GM18520 (cell line): ENCODE measurements around the gene AIG1.
A peak's percentile ranks its signal among the peaks of the same experiment; 100 is the strongest.
"Not testable (repeated sequence)": the region's sequence is repeated elsewhere in the genome, so short reads cannot be mapped to it uniquely, and the experiment has no call there.

Experiments used
- ATAC-seq: cut with Tn5 transposase; IDR thresholded peaks from one replicate; pipeline ENCODE4 v1.9.1; 2021; ENCODE audit not compliant: unreplicated experiment

The AIG1 gene

DNA sequence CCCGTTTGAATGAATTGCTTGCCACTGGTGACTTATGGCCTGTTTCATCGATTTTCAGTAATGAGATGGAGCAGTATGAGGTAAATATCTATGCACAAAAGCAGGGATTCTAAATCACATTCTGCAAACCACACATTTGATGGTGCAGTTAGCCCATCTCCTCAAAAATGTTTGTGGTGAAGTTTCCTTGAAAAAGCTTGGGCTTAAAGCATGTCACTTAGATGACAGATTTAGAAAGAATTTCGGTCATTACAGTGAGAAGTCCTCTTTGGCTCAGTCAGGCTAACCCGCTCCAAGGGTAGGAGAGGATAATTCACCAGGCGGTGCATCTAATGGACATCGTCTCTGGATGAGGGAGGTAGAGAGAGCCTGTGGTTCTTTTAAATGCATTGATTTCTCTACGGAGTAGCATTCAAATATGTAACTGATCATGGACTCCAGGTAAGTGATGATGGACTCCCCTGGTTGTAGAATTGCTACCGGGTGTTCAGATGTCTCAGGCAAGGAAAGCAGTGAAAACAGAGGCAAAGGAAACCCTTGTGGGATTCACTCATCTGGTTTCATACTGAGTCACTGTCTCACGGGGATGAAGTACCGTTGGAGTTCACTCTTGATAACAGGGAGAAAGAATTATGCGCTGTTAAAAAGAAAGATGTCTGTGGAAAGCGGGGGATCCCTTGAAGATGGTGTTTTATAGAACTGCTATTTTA, 65.3 kb downstream of the AIG1 start:
- no peak for ATAC-seq

GRCh38 chr6:143126574-143126941, 65.9 kb downstream of the AIG1 start:
- ATAC-seq, result peak; percentile 68

GRCh38 chr6:143127941-143128680, 67.4 kb downstream of the AIG1 start:
- ATAC-seq, result no peak

- ATAC-seq, result no peak
Observed at GRCh38 chr6:143128681-143129015, 68.0 kb downstream of the AIG1 start.

GRCh38 chr6:143130928-143131327, 70.2 kb downstream of the AIG1 start:
- ATAC-seq, result no peak

- no peak for ATAC-seq
Observed at GRCh38 chr6:143135325-143135724, 74.6 kb downstream of the AIG1 start.

GRCh38 chr6:143135797-143136561, 75.3 kb downstream of the AIG1 start:
- no peak for ATAC-seq

DNA sequence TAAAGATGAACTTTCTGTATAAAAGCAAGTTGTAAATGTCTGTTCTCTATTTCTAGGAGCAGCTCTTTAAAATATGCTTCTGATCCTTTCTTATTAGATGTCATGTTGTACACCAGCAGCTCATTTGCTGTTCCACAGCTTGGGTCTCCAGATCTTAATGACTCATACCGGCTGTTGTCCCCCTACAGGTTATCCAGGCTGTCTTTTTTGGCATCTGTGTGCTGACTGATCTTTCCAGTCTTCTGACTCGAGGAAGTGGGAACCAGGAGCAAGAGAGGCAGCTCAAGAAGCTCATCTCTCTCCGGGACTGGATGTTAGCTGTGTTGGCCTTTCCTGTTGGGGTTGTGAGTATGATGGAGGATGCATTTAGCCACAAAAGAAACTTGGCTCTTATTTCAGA, 76.0 kb downstream of the AIG1 start:
- no peak for ATAC-seq

DNA sequence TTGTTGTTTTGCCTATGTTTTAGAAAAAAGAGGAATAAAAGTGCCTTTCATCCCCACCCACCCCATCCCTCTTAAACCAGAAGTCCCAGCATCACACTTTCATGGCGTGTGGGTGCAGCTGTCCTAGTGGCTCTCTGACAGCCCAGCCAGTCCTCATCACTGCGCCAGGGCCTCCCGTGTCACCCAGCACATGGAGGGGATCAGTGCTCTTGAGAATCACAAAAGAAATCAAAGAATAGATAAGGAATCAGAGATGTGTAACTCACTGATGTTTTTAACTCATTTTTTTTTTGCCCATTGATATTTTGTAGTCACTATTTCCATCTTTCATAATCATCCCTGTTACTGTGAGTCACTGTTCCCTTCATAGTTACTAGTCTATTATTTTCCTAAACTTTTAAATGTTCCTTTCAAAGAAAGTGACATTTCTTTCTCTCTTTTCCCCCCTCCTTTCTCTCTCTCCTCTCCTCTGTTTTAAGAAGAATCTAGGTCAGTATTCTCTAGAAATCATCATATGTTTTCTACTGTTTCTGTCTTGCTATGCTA, 78.6 kb downstream of the AIG1 start:
- ATAC-seq, result no peak

GRCh38 chr6:143139884-143140283, 79.2 kb downstream of the AIG1 start:
- not testable (repeated sequence) for ATAC-seq

GRCh38 chr6:143140767-143141166, 80.1 kb downstream of the AIG1 start:
- no peak for ATAC-seq

GRCh38 chr6:143141442-143141841, 80.8 kb downstream of the AIG1 start:
- ATAC-seq, result no peak

DNA sequence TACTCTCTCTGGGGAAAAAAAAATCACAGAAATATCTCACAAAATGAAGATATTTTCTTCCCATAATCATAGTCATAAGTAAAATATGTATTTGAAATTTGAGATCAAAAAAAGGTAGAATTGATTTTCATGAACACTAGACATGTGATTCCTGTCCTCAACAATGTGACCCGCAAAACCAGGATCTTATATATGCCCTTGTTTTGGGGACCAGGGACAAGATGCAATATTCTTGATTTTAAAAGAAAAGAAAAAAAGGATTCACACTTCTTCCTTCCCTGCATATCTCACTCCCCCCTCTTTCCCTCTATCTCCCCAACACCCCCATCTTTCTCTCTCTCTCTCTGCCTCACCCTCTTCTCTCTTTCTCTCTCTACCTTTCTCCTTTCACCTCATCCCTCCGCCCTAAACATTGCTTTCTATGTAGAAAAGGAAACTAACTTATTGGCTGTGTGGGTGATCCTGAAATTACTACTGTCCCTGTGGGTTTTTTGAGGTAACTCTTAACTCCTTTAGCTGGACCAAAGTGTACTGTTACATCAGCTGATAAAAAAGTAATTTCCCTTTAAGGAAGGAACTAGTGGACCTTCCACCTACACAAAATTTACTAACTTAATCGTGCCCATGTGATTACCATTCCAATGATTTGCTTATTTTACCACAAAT, 85.6 kb downstream of the AIG1 start:
- ATAC-seq, result no peak

DNA sequence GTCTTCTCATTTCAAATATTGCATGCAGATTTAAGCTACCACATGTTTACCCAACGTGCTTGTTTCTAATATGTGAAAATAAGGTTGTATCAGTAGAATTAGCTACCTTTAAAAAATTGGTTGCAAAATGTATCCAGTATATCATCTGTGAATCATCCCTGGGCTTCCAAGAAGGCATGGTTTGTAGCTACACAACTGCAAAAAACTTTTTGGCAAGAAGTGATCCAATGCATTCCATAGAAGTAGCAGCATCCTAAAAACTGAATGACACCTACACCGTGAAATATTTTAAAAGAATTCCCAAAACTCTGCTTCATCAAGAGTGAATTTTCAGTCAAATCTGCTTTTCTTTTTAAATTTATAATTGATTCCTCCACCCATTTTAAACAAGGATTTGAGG, 89.1 kb downstream of the AIG1 start:
- ATAC-seq, result no peak

DNA sequence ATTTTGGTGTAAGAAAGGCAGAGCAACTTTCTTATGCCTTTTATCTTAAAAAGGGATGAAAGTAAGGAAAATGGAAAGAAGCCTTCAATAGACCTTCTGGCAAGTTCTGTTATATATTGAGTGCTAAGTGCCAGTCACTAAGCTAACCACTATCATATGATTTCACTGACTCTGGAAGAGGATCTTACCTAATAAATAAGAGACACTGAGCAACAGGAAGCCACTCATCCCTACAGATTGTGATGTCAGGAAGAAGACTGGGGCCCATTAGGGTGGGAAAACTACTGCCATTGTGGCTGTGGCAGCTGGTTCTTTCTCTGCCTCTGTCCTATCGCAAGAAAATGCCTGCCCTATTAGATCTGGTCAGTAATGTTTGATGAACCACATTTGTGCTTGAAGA, 89.6 kb downstream of the AIG1 start:
- ATAC-seq, result no peak

GRCh38 chr6:143151381-143151780, 90.7 kb downstream of the AIG1 start:
- no peak for ATAC-seq

- no peak for ATAC-seq
Observed at GRCh38 chr6:143155681-143156080, 95.0 kb downstream of the AIG1 start.

- no peak for ATAC-seq
Observed at GRCh38 chr6:143157131-143157530, 96.4 kb downstream of the AIG1 start.

DNA sequence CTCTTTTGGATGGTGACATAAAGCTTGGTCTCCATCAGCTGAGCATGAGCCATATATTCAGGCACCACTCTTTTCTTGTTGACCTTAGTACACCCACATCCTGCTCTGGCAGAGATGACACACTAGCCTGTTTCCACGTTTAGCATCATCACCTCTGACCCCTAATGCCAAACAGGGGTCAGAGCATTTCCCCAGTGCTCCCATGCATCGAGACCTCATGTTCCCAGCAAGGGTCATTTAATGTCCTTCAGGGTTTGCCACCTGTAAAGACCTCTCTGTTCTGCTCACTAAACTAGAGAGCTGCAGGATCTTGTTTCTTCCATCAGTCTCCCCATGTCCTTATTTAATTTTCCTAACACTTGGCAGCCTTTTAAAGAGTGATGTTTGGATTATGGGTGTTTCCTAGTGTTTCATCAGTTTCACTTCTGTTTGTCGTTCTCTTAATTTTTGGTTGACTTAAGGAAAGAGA, 97.5 kb downstream of the AIG1 start:
- ATAC-seq, result no peak

- ATAC-seq, result no peak
Observed at GRCh38 chr6:143159001-143159400, 98.3 kb downstream of the AIG1 start.

GRCh38 chr6:143160015-143160414, 99.3 kb downstream of the AIG1 start:
- ATAC-seq, result no peak
